Endodermal cell (in vitro differentiated cells): ENCODE data around the gene USP14. TPM values are rescaled to one million over a fixed set of nuclear protein-coding genes. Genes with fewer than 3 reads are reported as not detected.

Experiments used
- DNase-seq: peaks from one replicate; pipeline ENCODE4 v3.0.0-alpha.2; 2017
- H3K27ac ChIP-seq: 2 replicates; pipeline ENCODE4 v1.5.1; 2013; ENCODE audit warnings: mild to moderate bottlenecking, low read depth, low read length, moderate library complexity
- H3K27me3 ChIP-seq: 2 replicates; pipeline ENCODE4 v1.6.1; 2013; ENCODE audit warnings: mild to moderate bottlenecking, low read length, moderate library complexity; ENCODE audit not compliant: insufficient read depth, control insufficient read depth, poor library complexity, severe bottlenecking
- H3K36me3 ChIP-seq: 2 replicates; pipeline ENCODE4 v1.7.0; 2013; ENCODE audit warnings: mild to moderate bottlenecking, low read length, moderate library complexity; ENCODE audit not compliant: control insufficient read depth, insufficient read depth
- H3K4me1 ChIP-seq: one replicate; pipeline ENCODE4 v1.7.0; 2013; ENCODE audit warnings: low read length; ENCODE audit not compliant: control insufficient read depth, insufficient read depth
- H3K4me3 ChIP-seq: 2 replicates; pipeline ENCODE4 v1.5.1; 2013; ENCODE audit warnings: mild to moderate bottlenecking, low read length, moderate library complexity
- H3K9ac ChIP-seq: 2 replicates; pipeline ENCODE4 v1.6.1; 2013; ENCODE audit warnings: mild to moderate bottlenecking, low read length, moderate library complexity; ENCODE audit not compliant: poor library complexity, severe bottlenecking; ENCODE audit errors: extremely low read depth
- H3K9me3 ChIP-seq: 2 replicates; pipeline ENCODE4 v1.6.1; 2013; ENCODE audit warnings: mild to moderate bottlenecking, low read length, moderate library complexity; ENCODE audit not compliant: control insufficient read depth
- H3K27ac Mint-ChIP-seq: 2 replicates; pipeline ENCODE4 v1.8.0; 2020; ENCODE audit warnings: mixed read lengths
- H3K27me3 Mint-ChIP-seq: 2 replicates; pipeline ENCODE4 v1.8.0; 2021; ENCODE audit warnings: mild to moderate bottlenecking, mixed read lengths; ENCODE audit not compliant: insufficient read depth
- H3K36me3 Mint-ChIP-seq: 2 replicates; pipeline ENCODE4 v1.8.0; 2020; ENCODE audit warnings: low read depth, mixed read lengths
- H3K4me1 Mint-ChIP-seq: 2 replicates; pipeline ENCODE4 v1.8.0; 2020; ENCODE audit warnings: mixed read lengths
- H3K4me3 Mint-ChIP-seq: 2 replicates; pipeline ENCODE4 v1.8.0; 2020; ENCODE audit warnings: mild to moderate bottlenecking, moderate library complexity, mixed read lengths
- H3K9me3 Mint-ChIP-seq: 2 replicates; pipeline ENCODE4 v1.8.0; 2020; ENCODE audit warnings: mild to moderate bottlenecking, mixed read lengths
- WGBS, 2 experiments: methylation state at CpG; one replicate each; pipeline versions ENCODE4 v1.1.5 to v1.1.7; 2013; ENCODE audit warnings: missing lambda C conversion rate in 2 of 2, mixed read lengths in 1 of 2; ENCODE audit not compliant: insufficient coverage in 1 of 2, insufficient read length in 1 of 2; 5-methylcytosine and 5-hydroxymethylcytosine counted together
- total RNA-seq, 2 donors: library from RNA; stranded (reverse); fragmentation: NEBNext Ultra II Directional in 1 of 2; extraction: Animal tissue kit (Norgen Biotek cat#: 25700) in 1 of 2; gene quantifications; 2 replicates in 1 of 2; 3 replicates in 1 of 2; pipeline ENCODE4 v1.2.1, GENCODE V29; 2021
- TF ChIP-seq, protein P1 (sequence below): fragments of 200-600 bp; sonication (generic); conservative IDR thresholded peaks from 2 replicates; pipeline ENCODE4 v1.5.0; 2021; ENCODE audit warnings: antibody characterized with exemption, mild to moderate bottlenecking

Gene USP14
- total RNA-seq, 2 donors from 2014 or later: 76.2 to 92.4 TPM

DNA sequence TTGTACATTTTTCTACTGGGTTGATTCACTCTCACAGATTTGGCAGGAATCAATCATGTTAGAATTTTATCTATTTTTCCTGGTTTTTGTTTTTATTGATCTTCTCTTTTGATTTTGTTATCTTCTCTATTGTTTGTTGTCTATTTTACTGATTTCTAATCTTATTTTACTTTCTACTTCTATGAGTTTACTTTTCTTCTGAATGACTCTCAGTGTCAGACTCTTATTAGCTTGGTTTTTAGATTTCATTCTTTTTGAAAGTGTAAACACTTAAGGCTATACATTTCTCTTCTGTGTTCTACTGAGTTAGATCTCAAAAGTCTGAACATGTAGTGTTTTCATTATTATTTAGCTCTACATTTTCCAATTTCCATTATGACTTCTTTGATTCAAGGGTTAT is 62.4 kb downstream of the USP14 start:
- H3K27ac Mint-ChIP-seq: no peak overlapping the region
- H3K4me3 ChIP-seq: peak overlapping the region; percentile 13
- peaks cover 87% of the 10 kb centered on the region for H3K36me3 ChIP-seq
- peaks cover 83% of the 10 kb centered on the region for H3K36me3 Mint-ChIP-seq
- no peak overlapping the region for H3K9ac ChIP-seq
- H3K27ac ChIP-seq: no peak overlapping the region
- H3K4me3 Mint-ChIP-seq: no peak overlapping the region
- peaks cover 4% of the 10 kb centered on the region for H3K4me1 Mint-ChIP-seq
- peaks cover 8% of the 10 kb centered on the region for H3K9me3 ChIP-seq
- TF ChIP-seq, protein P1, sequence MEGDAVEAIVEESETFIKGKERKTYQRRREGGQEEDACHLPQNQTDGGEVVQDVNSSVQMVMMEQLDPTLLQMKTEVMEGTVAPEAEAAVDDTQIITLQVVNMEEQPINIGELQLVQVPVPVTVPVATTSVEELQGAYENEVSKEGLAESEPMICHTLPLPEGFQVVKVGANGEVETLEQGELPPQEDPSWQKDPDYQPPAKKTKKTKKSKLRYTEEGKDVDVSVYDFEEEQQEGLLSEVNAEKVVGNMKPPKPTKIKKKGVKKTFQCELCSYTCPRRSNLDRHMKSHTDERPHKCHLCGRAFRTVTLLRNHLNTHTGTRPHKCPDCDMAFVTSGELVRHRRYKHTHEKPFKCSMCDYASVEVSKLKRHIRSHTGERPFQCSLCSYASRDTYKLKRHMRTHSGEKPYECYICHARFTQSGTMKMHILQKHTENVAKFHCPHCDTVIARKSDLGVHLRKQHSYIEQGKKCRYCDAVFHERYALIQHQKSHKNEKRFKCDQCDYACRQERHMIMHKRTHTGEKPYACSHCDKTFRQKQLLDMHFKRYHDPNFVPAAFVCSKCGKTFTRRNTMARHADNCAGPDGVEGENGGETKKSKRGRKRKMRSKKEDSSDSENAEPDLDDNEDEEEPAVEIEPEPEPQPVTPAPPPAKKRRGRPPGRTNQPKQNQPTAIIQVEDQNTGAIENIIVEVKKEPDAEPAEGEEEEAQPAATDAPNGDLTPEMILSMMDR: no peak
- no peaks in the 10 kb centered on the region for H3K27me3 Mint-ChIP-seq
- peaks cover 4% of the 10 kb centered on the region for H3K9me3 Mint-ChIP-seq
- no peaks in the 10 kb centered on the region for H3K4me1 ChIP-seq
- no peak for DNase-seq
- no peaks in the 10 kb centered on the region for H3K27me3 ChIP-seq

DNA sequence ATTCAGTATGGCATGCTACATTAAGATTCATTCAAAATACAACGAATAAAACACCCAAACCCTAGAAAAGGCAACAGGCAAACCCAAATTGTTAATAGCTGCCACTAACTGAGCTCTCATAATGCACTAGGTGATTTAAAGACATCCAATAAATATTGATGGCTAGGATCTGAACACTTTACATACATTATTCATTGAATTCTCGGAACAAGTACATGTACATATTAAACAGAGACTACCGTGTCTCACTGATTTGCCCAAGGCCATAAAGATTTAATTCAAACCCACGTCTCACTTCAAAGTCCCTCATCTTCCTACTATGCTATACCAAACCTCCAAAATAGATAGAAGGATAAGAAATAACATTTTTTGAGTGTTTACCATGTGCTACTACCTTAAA is 67.4 kb downstream of the USP14 start:
- H3K36me3 Mint-ChIP-seq: peaks cover 65% of the 10 kb centered on the region
- TF ChIP-seq, protein P1: no peak
- H3K4me3 ChIP-seq: no peak overlapping the region
- WGBS, 2 experiments: 94 to 100% methylated on average over 2 to 4 of the region's 4 CpGs
- H3K27ac ChIP-seq: no peak overlapping the region
- peaks cover 66% of the 10 kb centered on the region for H3K36me3 ChIP-seq
- no peaks in the 10 kb centered on the region for H3K4me1 ChIP-seq
- no peaks in the 10 kb centered on the region for H3K4me1 Mint-ChIP-seq
- H3K9ac ChIP-seq: no peak overlapping the region
- no peaks in the 10 kb centered on the region for H3K27me3 ChIP-seq
- H3K9me3 ChIP-seq: no peaks in the 10 kb centered on the region
- H3K9me3 Mint-ChIP-seq: no peaks in the 10 kb centered on the region
- no peak for DNase-seq
- H3K27me3 Mint-ChIP-seq: no peaks in the 10 kb centered on the region
- no peak overlapping the region for H3K4me3 Mint-ChIP-seq
- no peak overlapping the region for H3K27ac Mint-ChIP-seq

DNA sequence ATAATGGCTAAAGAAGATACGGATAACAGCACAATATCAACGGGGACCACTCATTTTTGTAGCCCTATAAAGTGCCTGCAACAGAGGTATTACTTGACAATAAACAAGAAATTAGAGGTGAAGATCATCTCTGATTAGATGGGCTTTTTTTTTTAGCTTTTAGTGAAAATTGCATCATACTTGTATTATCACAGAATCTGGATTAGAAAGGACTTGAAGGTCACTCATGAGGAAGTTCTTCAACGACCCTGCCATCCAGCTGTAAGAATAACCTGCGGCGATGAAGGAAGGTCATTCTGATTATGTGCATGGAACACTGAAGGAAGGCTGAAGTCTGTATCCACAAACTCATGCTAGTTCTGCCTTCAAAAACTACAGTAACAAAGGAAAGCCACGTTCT is 69.0 kb downstream of the USP14 start:
- H3K4me1 ChIP-seq: no peaks in the 10 kb centered on the region
- H3K27me3 Mint-ChIP-seq: no peaks in the 10 kb centered on the region
- no peaks in the 10 kb centered on the region for H3K27me3 ChIP-seq
- H3K36me3 ChIP-seq: peaks cover 53% of the 10 kb centered on the region
- no peak overlapping the region for H3K27ac ChIP-seq
- DNase-seq: no peak
- WGBS, 2 experiments: 95 to 96% methylated on average over 5 to 6 of the region's 6 CpGs
- no peak overlapping the region for H3K4me3 ChIP-seq
- H3K9ac ChIP-seq: no peak overlapping the region
- no peaks in the 10 kb centered on the region for H3K9me3 ChIP-seq
- H3K4me3 Mint-ChIP-seq: no peak overlapping the region
- no peak overlapping the region for H3K27ac Mint-ChIP-seq
- TF ChIP-seq, protein P1: no peak
- peaks cover 53% of the 10 kb centered on the region for H3K36me3 Mint-ChIP-seq
- no peaks in the 10 kb centered on the region for H3K4me1 Mint-ChIP-seq
- no peaks in the 10 kb centered on the region for H3K9me3 Mint-ChIP-seq
